Measurements from ENCODE around the gene MNT.

Gene MNT

GRCh38 chr17:2335726-2336214 lies 65.1 kb downstream of the MNT start:
- H3K27ac Mint-ChIP-seq = peak overlapping the region; percentile 92
- H3K27me3 Mint-ChIP-seq (ENCODE audit: low read depth) = no peaks in the 10 kb centered on the region
- H3K4me3 Mint-ChIP-seq = peak overlapping the region; percentile 100
- peaks cover 21% of the 10 kb centered on the region for H3K4me1 Mint-ChIP-seq (ENCODE audit: low read depth)
- H3K9me3 Mint-ChIP-seq = no peaks in the 10 kb centered on the region
- peaks cover 1% of the 10 kb centered on the region for H3K36me3 Mint-ChIP-seq (ENCODE audit: low read depth)

Data from T-helper 1 cell treated with Interleukin-12 subunit alpha and Interleukin-12 subunit beta and Interleukin-4 antibody, amounts not matched to agents 30 μg/mL and 1 μg/mL, for 36 hours (primary cell).